ENCODE results near the gene MARCO.

DNA sequence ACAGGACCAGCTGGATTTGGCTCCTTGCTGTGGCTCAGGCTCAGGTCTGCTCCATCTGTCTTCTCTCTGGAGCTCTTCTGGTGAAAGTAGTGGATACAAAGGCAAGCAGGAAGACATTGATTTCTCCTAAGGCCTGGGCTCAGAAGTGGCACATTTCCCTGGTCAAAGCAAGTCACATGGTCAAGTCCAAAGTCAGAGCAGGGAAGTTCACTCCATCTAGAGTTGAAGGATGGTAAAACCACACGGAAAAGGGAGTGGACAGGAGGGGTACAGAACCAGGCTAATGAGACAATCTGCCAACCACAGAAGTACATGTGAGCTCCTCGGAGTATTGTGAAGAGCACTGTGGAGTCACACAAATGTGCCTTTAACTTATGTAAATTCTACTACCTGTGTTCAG is 66.1 kb downstream of the MARCO start:
- TF ChIP-seq POLR2AphosphoS5 (IDR thresholded peaks at IDR 0.05; ENCODE audit: borderline replicate concordance, low read depth, low read length) (no peak), EZH2 (IDR thresholded peaks at IDR 0.05) (no peak)

All from SK-N-MC (cell line).